Urothelium cell line (cell line): ENCODE measurements around the gene RUBCNL.
"Not testable (repeated sequence)": the region's sequence is repeated elsewhere in the genome, so short reads cannot be mapped to it uniquely, and the experiment has no call there.

Experiments used
- DNase-seq: peaks from one replicate; pipeline ENCODE4 v3.0.0; 2011; ENCODE audit warnings: low spot score, mixed read lengths
- FAIRE-seq: peaks from 2 replicates; lab custom pipeline; 2011; peaks lifted over from hg19 to GRCh38; lab: Jason Lieb, UNC

The RUBCNL gene

GRCh38 chr13:46387064-46387851, at the start of gene RUBCNL:
RUBCNL (minus strand) TSS chr13:46387252; CDS start chr13:46372475, 14,777 bp downstream.
- DNase-seq, result no peak
- no peak for FAIRE-seq

DNA sequence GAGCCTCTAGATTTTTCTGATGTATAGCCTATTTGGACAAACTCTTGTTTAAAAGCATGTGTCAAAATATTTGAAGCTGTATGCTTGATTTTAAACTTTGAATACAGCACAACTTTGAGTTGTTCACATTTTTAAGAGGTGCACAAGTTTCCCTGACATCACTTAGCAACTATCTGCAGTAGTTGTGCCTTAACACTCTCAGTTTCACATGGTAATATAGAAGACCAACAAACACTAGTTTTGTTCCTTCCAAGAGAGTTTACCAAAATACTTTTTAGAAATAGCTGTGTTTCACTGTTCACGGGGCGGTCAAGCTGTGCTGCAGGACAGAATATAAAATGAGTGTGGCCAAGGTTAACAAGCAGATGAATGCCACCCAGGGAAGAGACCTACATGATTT, 42.5 kb upstream of the RUBCNL start:
- FAIRE-seq, DNase-seq: not testable (repeated sequence)

DNA sequence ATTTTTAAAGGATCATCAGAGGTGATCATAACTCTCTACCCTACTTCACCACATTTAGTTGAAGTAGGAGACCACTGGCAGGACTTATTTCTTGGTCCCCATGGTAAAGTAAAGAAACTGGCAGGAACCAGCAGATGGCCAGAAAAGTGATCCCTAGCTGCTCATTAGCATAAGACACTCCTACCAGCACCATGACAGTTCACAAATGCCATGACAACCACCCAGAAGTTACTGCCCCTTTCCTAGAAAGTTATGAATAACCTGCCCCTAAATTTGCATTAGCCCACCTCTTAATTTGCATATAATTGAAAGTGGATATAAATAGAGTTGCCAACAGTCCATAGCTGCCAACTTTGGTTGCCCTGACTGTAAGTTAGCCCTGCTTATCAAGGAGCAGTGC, 18.4 kb upstream of the RUBCNL start:
- no peak for FAIRE-seq
- DNase-seq, result no peak

DNA sequence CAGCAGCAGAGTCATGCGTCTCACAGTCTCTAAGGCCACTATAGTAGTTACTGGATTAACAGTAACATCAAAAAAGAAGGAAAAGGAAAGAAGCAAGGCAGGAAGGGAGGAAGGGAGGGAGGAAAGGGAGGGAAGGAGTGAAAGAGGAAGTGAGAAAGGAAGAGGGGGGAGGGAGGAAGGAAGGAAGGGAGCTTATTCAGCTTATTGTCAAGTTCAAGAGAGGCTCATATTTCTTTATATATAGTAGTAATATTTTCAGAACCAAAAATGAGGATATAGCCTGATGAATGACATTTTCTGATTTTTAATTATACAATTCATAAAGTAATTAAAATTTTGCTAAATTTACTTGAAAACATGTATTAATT, 17.7 kb upstream of the RUBCNL start:
- DNase-seq (no peak), FAIRE-seq (no peak)

- FAIRE-seq (no peak), DNase-seq (no peak)
Observed at GRCh38 chr13:46403851-46404732, 17.0 kb upstream of the RUBCNL start.

GRCh38 chr13:46402178-46402577, 15.1 kb upstream of the RUBCNL start:
- DNase-seq, result no peak
- FAIRE-seq, result no peak

GRCh38 chr13:46401432-46401831, 14.4 kb upstream of the RUBCNL start:
- FAIRE-seq, result no peak
- DNase-seq, result no peak

DNA sequence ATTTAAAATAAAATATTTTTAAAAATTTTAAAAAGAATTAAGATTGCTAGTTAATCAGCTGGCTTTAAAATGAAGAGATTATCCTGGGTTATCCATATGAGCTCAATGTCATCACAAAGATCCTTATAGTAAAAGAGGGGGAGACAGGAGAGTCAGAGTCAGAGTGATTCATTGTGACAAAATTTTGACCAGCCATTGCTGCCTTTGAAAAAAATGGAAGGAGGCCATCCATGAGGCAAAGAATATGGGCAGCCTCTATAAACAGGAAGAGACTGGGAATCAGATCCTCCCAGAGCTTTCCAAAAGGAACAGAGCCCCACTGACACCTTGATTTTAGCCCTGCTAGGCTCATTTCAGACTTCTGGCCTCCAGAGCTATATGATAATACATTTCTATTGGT, 9.3 kb upstream of the RUBCNL start:
- DNase-seq, result no peak
- no peak for FAIRE-seq

GRCh38 chr13:46392967-46393366, 5.9 kb upstream of the RUBCNL start:
- DNase-seq, result no peak

GRCh38 chr13:46389457-46390451, 2.7 kb upstream of the RUBCNL start:
- DNase-seq (peak; percentile 33), FAIRE-seq (no peak)

More at GRCh38 chr13:46392967-46393366, 5.9 kb upstream of the RUBCNL start:
- no peak for FAIRE-seq

GRCh38 chr13:46388846-46389245, 1.8 kb upstream of the RUBCNL start:
- DNase-seq (no peak), FAIRE-seq (no peak)

DNA sequence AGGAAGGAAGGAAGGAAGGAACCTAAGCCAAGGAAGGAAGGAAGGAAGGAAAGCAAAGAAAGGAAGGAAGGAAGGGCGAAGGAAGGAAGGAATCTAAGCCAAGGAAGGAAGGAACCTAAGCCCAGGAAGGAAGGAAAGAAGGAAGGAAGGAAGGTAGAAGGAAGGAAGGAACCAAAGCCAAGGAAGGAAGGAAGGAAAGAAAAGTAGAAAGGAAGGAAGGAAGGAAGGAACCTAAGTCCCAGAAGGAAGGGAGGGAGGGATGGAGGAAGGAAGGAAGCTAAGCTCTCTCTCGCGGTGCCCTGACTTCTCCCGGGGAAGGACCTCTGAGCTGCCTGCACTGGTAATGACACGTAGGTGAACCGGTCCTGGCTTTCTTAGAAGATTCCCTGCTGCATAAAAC, 1.3 kb upstream of the RUBCNL start:
- no peak for FAIRE-seq
- DNase-seq, result no peak

DNA sequence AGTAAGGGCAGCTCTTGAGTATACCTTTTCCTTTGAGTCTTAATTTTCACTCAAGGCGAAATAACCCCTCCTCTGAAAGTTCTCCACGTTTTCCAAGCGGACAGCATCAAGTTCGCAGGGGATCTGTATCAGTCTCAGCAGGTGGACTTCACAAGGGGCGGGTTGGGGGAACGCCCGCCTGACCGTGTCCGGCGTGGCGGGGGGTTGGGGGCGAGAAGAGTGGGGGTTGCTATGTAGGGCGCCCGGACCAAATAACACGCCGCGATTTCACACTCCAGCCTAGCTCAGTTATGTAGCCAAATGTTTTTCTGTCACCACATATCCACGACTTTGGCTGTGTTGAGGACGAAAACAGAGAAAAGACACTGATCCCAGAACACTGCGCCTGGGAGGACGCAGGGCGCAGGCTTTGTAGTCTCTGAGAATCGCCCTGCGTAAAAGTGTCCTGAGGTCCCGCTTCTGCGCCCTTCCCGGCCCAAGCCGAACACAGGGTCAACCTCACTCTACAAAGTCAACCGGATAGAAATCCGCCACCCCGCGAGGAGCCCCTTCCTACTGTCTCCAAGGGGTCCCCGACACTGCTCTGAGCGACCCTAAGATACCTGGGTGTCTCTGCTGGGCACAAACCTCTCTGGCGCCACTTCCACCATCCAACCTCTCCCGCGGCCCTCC, 524 bp downstream of the RUBCNL start:
- FAIRE-seq, result no peak
- DNase-seq, result no peak

DNA sequence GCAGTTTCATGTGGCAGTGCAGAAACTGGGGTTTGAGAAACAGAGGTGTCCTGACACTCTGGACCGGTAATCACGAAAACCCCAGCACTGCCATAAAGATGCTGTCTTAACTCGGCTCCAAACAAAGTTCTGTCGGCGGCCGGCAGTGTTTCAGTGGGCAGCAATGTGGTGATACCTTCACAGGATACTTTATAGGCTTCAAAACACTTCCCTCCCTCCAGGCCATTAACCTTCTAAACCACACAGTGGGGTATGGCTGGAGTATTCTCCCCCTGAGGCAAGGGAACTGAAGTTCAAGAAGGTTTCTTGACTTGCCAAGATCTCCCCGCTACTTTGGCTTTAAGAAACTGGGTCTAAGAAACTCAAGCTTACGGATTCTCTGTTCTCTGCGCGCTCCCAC, 1.1 kb downstream of the RUBCNL start:
- DNase-seq, result no peak
- FAIRE-seq, result no peak

- DNase-seq (no peak), FAIRE-seq (no peak)
Observed at GRCh38 chr13:46383383-46383782, 3.7 kb downstream of the RUBCNL start.

DNA sequence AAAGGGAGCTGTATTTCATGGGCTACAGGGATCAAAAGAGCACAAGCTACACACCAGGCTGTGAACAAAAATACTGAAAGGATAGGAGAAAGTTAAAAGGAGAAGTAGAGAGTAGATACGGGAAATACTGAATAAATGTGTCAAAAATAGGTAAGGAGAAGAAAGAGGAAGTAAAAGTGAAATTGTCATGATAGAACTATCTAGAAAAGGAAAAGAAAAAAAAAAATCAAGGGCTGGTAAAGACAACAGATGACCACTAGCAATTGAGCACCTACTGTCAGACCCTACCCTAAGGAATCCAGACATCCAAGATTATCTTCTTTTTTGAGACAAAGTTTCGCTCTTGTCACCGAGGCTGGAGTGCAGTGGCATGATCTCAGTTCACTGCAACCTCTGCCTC, 4.8 kb downstream of the RUBCNL start:
- FAIRE-seq, result no peak
- no peak for DNase-seq

- FAIRE-seq (no peak), DNase-seq (no peak)
Observed at GRCh38 chr13:46380242-46380641, 6.8 kb downstream of the RUBCNL start.

DNA sequence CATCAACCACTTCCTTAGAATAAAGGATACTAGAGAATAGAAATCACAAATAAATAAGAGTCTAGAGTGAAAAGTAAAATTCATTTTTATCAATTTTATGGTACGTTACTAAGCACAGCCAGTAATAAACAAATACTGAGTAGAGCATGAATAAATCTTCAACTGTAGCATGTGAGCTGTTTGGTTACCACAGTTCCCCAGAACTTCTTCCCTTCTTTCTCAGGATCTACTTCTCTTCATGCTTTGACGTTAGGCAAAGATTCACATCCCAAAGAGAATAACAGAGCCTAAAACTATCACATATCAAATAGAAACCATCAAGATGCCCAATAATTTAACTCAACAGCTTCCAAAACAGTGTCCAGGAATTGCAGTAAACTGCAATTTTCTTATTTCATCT, 7.4 kb downstream of the RUBCNL start:
- FAIRE-seq (no peak), DNase-seq (no peak)

DNA sequence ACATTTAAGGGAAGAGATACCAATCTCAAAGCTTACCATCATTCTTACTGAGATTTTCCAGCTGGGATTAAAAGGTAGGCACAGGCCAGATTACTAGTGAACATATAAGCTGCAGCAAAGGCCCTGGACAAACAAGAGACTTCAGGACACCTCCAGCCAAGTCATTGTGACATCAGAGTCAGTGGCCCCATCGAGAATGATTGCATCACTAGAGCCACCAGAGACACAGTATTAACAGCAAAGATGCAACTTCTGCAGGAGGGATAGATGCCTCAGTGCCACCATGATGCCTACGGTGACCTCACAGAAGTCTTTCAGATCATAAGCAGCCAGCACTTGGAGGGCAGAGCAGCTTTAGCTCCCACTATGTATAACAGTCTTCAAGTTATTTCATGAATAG, 8.6 kb downstream of the RUBCNL start:
- FAIRE-seq, result no peak

GRCh38 chr13:46377554-46377953, 9.5 kb downstream of the RUBCNL start:
- no peak for FAIRE-seq
- no peak for DNase-seq

More for the DNA sequence above, 8.6 kb downstream of the RUBCNL start:
- DNase-seq, result no peak
